Right ventricle myocardium inferior (tissue), 1 donor: ENCODE results near the gene NANOS1. TPM values are rescaled to one million over a fixed set of nuclear protein-coding genes. Genes with fewer than 3 reads are reported as not detected.

ENCODE experiments used
- ATAC-seq: fragments of 200-7000 bp; cut with Tn5 transposase; one replicate; pipeline ENCODE4 v1.9.1; 2020; ENCODE audit warnings: mild to moderate bottlenecking, moderate library complexity
- DNase-seq: peaks from one replicate; pipeline ENCODE4 v3.0.0; 2021; ENCODE audit errors: missing footprints
- intact Hi-C: fragments of 100-400 bp; cut with DNase I; formaldehyde crosslinking; loops from one replicate; pipeline ENCODE4 v1.11.0; 2022
- long read RNA-seq: library from polyadenylated mRNA; unstranded; transcript quantifications from one replicate; pipeline ENCODE4 v2.0.0, GENCODE V29; 2021
- total RNA-seq: library from RNA; stranded (reverse); fragmentation: NEBNext Ultra II Directional; extraction: Animal tissue kit (Norgen Biotek cat#: 25700); gene quantifications from one replicate; pipeline ENCODE4 v1.2.1, GENCODE V29; 2021
- donor health status: DM: no; HTN: yes; CAD: no; lungs with severe emphysema.

The NANOS1 gene
- 16.0 TPM for total RNA-seq
- long read RNA-seq, full-length matches to known transcripts, result 25 of 25 reads
- long read RNA-seq, partial matches to known transcripts, result 0 of 25 reads
- long read RNA-seq, other reads (novel, unspliced or antisense), result 0 of 25 reads

- DNase-seq (peak; percentile 63), ATAC-seq (no peak)
- intact Hi-C loops, result loop anchor here (5.0 to 10.0 kb wide), 5 partner anchors 47 to 465 kb away; no protein-coding TSS in a partner anchor
These were observed at the start of gene NANOS1 for GRCh38 chr10:119029613-119030420. TSS of gene NANOS1 (plus strand) at chr10:119029714. CDS start at chr10:119029802, 88 bp downstream.

- DNase-seq, result no peak
- intact Hi-C loops, result no loop called here
- ATAC-seq, result no peak
These were observed 49.2 kb upstream of the NANOS1 start for GRCh38 chr10:118980135-118980865.

- ATAC-seq, result no peak
These were observed 48.6 kb upstream of the NANOS1 start for GRCh38 chr10:118980870-118981269.

GRCh38 chr10:118981946-118982345 lies 47.6 kb upstream of the NANOS1 start:
- intact Hi-C loops, result no loop called here
- DNase-seq (no peak), ATAC-seq (no peak)

More at GRCh38 chr10:118980870-118981269, 48.6 kb upstream of the NANOS1 start:
- no peak for DNase-seq
- intact Hi-C loops, result no loop called here

- intact Hi-C loops, result no loop called here
- DNase-seq (no peak), ATAC-seq (no peak)
These were observed 47.1 kb upstream of the NANOS1 start for GRCh38 chr10:118982366-118982765.

- intact Hi-C loops, result no loop called here
- DNase-seq (no peak), ATAC-seq (peak; percentile 59)
These were observed 46.3 kb upstream of the NANOS1 start for GRCh38 chr10:118983263-118983662.

- DNase-seq (no peak), ATAC-seq (no peak)
- intact Hi-C loops, result no loop called here
These were observed 43.9 kb upstream of the NANOS1 start for GRCh38 chr10:118985576-118985975.

- intact Hi-C loops, result no loop called here
- ATAC-seq (no peak), DNase-seq (no peak)
These were observed 42.4 kb upstream of the NANOS1 start for GRCh38 chr10:118986815-118987790.

- intact Hi-C loops, result no loop called here
- no peak for DNase-seq
- ATAC-seq, result no peak
These were observed 39.2 kb upstream of the NANOS1 start for GRCh38 chr10:118990326-118990725.

GRCh38 chr10:118992496-118992895 lies 37.0 kb upstream of the NANOS1 start:
- intact Hi-C loops, result no loop called here
- DNase-seq (no peak), ATAC-seq (no peak)

GRCh38 chr10:118993214-118993613 lies 36.3 kb upstream of the NANOS1 start:
- no peak for ATAC-seq
- intact Hi-C loops, result no loop called here
- DNase-seq, result no peak

GRCh38 chr10:118994321-118994720 lies 35.2 kb upstream of the NANOS1 start:
- DNase-seq (no peak), ATAC-seq (no peak)
- intact Hi-C loops, result no loop called here

GRCh38 chr10:118995739-118996138 lies 33.8 kb upstream of the NANOS1 start:
- intact Hi-C loops, result no loop called here
- DNase-seq (no peak), ATAC-seq (no peak)

- no peak for DNase-seq
- ATAC-seq, result no peak
- intact Hi-C loops, result no loop called here
These were observed 32.1 kb upstream of the NANOS1 start for GRCh38 chr10:118997379-118997778.

- DNase-seq (no peak), ATAC-seq (no peak)
- intact Hi-C loops, result no loop called here
These were observed 31.3 kb upstream of the NANOS1 start for GRCh38 chr10:118998183-118998582.

- no peak for DNase-seq
- no peak for ATAC-seq
- intact Hi-C loops, result no loop called here
These were observed 27.6 kb upstream of the NANOS1 start for GRCh38 chr10:119001717-119002500.

GRCh38 chr10:119003572-119004289 lies 25.8 kb upstream of the NANOS1 start:
- ATAC-seq, result no peak
- intact Hi-C loops, result no loop called here
- no peak for DNase-seq
